Memory B cell (primary cell): ENCODE measurements around the gene RP2.
A peak's percentile ranks its signal among the peaks of the same experiment; 100 is the strongest.

Source experiments
- ATAC-seq: fragments of 150-1000 bp; cut with Tn5 transposase; 2 replicates; pipeline ENCODE4 v1.10.0; 2021; ENCODE audit warnings: low read depth, mild to moderate bottlenecking, moderate library complexity
- DNase-seq, 2 donors: peaks; one replicate each; pipeline ENCODE4 v3.0.0; 2022; ENCODE audit warnings: low spot score in 2 of 2
- H3K27ac Mint-ChIP-seq: one replicate; pipeline ENCODE4 v1.8.0; 2022; ENCODE audit warnings: mild to moderate bottlenecking, moderate library complexity, mixed read lengths
- H3K27me3 Mint-ChIP-seq: one replicate; pipeline ENCODE4 v1.8.0; 2022; ENCODE audit warnings: mixed read lengths
- H3K36me3 Mint-ChIP-seq: one replicate; pipeline ENCODE4 v1.8.0; 2022; ENCODE audit warnings: mild to moderate bottlenecking, mixed read lengths
- H3K4me1 Mint-ChIP-seq: one replicate; pipeline ENCODE4 v1.8.0; 2022; ENCODE audit warnings: mixed read lengths
- H3K4me3 Mint-ChIP-seq: one replicate; pipeline ENCODE4 v1.8.0; 2022; ENCODE audit warnings: mild to moderate bottlenecking, moderate library complexity, mixed read lengths
- H3K9me3 Mint-ChIP-seq: one replicate; pipeline ENCODE4 v1.8.0; 2022; ENCODE audit warnings: mixed read lengths

RP2 gene

DNA sequence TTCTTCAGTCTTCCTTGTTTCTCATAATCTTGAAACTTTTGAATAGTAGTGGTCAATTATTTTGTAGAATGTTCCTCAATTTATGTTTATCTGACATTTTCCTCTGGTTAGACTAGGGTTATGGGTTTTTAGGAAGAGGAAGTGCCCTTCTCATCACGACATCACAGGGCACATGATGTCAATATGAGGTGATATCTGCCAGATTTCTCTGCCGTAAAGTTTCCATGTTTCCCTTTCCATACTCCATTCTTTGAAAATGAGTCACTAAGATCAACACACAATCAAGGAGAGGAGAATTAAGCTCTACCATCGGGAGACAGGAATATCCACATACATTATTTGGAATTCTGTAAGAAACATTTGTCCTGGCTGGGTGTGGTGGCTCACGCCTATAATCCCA, 28.4 kb downstream of the RP2 start:
- Mint-ChIP-seq H3K27ac (peak overlapping the region; percentile 81), H3K4me1 (peaks cover 4% of the 10 kb centered on the region), H3K4me3 (no peak overlapping the region), H3K9me3 (no peaks in the 10 kb centered on the region), H3K36me3 (peaks cover 24% of the 10 kb centered on the region), H3K27me3 (no peaks in the 10 kb centered on the region)
- no peak for DNase-seq
- no peak for ATAC-seq

- ATAC-seq (no peak), DNase-seq (no peak)
- Mint-ChIP-seq H3K27me3 (no peaks in the 10 kb centered on the region), H3K4me3 (no peak overlapping the region), H3K4me1 (peaks cover 6% of the 10 kb centered on the region), H3K9me3 (no peaks in the 10 kb centered on the region), H3K36me3 (peaks cover 20% of the 10 kb centered on the region), H3K27ac (no peak overlapping the region)
Measured at GRCh38 chrX:46866726-46867125, 29.9 kb downstream of the RP2 start.

DNA sequence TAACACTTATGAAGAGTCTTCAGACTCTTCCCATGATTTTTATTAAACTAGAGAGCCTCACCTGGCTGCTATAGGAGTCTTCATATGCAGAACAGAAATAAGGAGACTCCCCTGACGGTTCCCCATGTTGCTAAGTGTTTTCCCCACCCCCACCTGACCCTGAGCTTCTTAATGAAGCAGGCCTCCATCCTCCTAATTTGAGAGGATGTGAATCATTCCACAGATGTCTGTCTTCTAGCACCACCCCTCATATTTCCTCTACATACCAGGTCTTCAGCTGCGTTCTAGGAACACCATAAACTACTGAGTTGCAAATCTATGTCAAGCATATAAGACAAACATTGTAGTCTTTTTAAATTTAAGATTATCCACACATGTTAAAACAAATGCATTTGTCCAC, 36.9 kb downstream of the RP2 start:
- peaks cover 2% of the 10 kb centered on the region for H3K36me3 Mint-ChIP-seq
- no peak overlapping the region for H3K4me3 Mint-ChIP-seq
- ATAC-seq (no peak), DNase-seq (no peak)
- no peaks in the 10 kb centered on the region for H3K9me3 Mint-ChIP-seq
- no peak overlapping the region for H3K27ac Mint-ChIP-seq
- H3K27me3 Mint-ChIP-seq = no peaks in the 10 kb centered on the region
- H3K4me1 Mint-ChIP-seq = peaks cover 3% of the 10 kb centered on the region

DNA sequence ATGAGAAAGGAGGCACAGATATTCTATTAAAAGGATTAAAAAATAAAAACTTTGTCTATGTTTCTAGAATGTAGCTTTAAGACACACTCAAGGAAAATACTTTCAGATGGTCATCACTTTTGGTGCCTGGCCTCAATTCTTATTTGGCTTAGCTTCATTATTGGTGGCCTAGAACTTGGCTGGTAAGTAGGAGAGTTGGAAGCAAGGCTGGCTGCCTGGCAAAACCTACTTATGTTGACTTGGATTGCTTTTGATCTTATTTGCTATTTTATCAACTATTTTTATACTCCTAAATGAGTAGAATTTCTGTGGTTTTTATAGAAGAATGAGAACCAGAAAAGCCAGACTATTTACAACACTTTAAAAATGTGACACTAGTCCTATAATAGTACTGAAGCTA, 40.1 kb downstream of the RP2 start:
- ATAC-seq = no peak
- Mint-ChIP-seq H3K27me3 (no peaks in the 10 kb centered on the region), H3K4me1 (no peaks in the 10 kb centered on the region)

GRCh38 chrX:46882266-46882665, 45.4 kb downstream of the RP2 start:
- ATAC-seq (no peak), DNase-seq (no peak)
- no peaks in the 10 kb centered on the region for H3K9me3 Mint-ChIP-seq
- no peaks in the 10 kb centered on the region for H3K27me3 Mint-ChIP-seq
- H3K4me1 Mint-ChIP-seq = no peaks in the 10 kb centered on the region
- no peak overlapping the region for H3K4me3 Mint-ChIP-seq
- peaks cover 4% of the 10 kb centered on the region for H3K36me3 Mint-ChIP-seq
- no peak overlapping the region for H3K27ac Mint-ChIP-seq

More for the DNA sequence above, 40.1 kb downstream of the RP2 start:
- Mint-ChIP-seq H3K4me3 (no peak overlapping the region), H3K9me3 (no peaks in the 10 kb centered on the region), H3K36me3 (peaks cover 2% of the 10 kb centered on the region), H3K27ac (no peak overlapping the region)
- DNase-seq = no peak

GRCh38 chrX:46884799-46885198, 48.0 kb downstream of the RP2 start:
- Mint-ChIP-seq H3K4me1 (no peaks in the 10 kb centered on the region), H3K4me3 (no peak overlapping the region), H3K9me3 (no peaks in the 10 kb centered on the region), H3K36me3 (peaks cover 2% of the 10 kb centered on the region), H3K27me3 (no peaks in the 10 kb centered on the region), H3K27ac (no peak overlapping the region)
- DNase-seq = no peak
- ATAC-seq = no peak

DNA sequence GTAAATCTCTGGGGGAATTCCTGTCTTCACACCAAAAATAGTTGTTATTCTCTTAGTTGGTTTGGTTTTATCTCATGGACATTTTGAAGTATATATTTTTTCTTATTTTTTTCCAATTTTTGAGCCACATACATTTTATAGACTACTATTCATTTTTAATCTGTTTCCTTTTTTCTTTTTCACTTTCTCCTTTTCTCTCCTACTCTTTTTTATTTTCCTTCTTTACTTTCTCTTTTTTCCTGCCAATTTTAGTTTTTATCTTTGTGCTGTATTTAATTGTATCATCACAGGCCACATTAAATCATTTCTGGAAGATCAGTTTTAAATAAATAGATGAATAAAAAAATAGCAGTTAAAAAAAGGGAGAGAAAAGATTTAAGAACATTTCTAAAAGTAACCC, 61.4 kb downstream of the RP2 start:
- H3K4me3 Mint-ChIP-seq = no peak overlapping the region
- no peak overlapping the region for H3K27ac Mint-ChIP-seq
- H3K27me3 Mint-ChIP-seq = no peaks in the 10 kb centered on the region
- no peak for DNase-seq
- no peaks in the 10 kb centered on the region for H3K9me3 Mint-ChIP-seq
- no peaks in the 10 kb centered on the region for H3K4me1 Mint-ChIP-seq
- no peaks in the 10 kb centered on the region for H3K36me3 Mint-ChIP-seq
- ATAC-seq = no peak

- peak overlapping the region; percentile 84 for H3K4me3 Mint-ChIP-seq
- no peaks in the 10 kb centered on the region for H3K36me3 Mint-ChIP-seq
- no peaks in the 10 kb centered on the region for H3K27me3 Mint-ChIP-seq
- H3K27ac Mint-ChIP-seq = no peak overlapping the region
- H3K9me3 Mint-ChIP-seq = no peaks in the 10 kb centered on the region
- peak; percentile 98 for ATAC-seq
- no peaks in the 10 kb centered on the region for H3K4me1 Mint-ChIP-seq
- DNase-seq = peak; percentile 55 to 58
Measured at GRCh38 chrX:46903458-46904242, 66.8 kb downstream of the RP2 start.

DNA sequence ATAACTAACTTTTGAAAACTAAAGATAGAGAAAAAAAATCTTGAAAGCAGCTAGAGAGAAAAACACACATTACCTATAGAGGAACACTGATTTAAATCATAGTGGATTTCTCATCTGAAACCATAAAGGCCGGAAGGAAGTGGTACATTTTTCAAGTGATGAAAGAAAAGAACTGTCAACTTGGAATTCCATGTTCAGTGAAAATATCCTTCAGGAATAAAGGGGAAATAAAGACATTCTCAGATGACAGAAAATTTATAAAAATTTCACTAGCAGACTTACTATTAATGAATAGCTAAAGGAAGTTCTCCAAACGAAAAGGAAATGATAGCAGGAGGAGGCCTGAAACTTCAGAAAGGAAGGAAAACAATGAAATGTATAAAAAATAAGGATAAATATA, 67.8 kb downstream of the RP2 start:
- no peak overlapping the region for H3K27ac Mint-ChIP-seq
- no peaks in the 10 kb centered on the region for H3K9me3 Mint-ChIP-seq
- DNase-seq (no peak), ATAC-seq (no peak)
- no peaks in the 10 kb centered on the region for H3K36me3 Mint-ChIP-seq
- no peak overlapping the region for H3K4me3 Mint-ChIP-seq
- no peaks in the 10 kb centered on the region for H3K27me3 Mint-ChIP-seq
- H3K4me1 Mint-ChIP-seq = no peaks in the 10 kb centered on the region

- Mint-ChIP-seq H3K9me3 (no peaks in the 10 kb centered on the region), H3K4me3 (no peak overlapping the region), H3K4me1 (peaks cover 12% of the 10 kb centered on the region), H3K27ac (no peak overlapping the region), H3K36me3 (no peaks in the 10 kb centered on the region), H3K27me3 (no peaks in the 10 kb centered on the region)
- no peak for DNase-seq
- no peak for ATAC-seq
Measured at GRCh38 chrX:46910415-46910814, 73.6 kb downstream of the RP2 start.

- H3K4me1 Mint-ChIP-seq = peaks cover 19% of the 10 kb centered on the region
- H3K4me3 Mint-ChIP-seq = peak within 1 kb of the TSS; percentile 90
- peak within 1 kb of the TSS; percentile 85 for H3K27ac Mint-ChIP-seq
- H3K27me3 Mint-ChIP-seq = no peaks in the 10 kb centered on the region
- ATAC-seq (peak; percentile 57), DNase-seq (peak; percentile 38 to 45)
- H3K36me3 Mint-ChIP-seq = no peaks in the 10 kb centered on the region
- H3K9me3 Mint-ChIP-seq = no peaks in the 10 kb centered on the region
Measured at GRCh38 chrX:46912098-46912602, 75.3 kb downstream of the RP2 start, which contains the start of gene JADE3. Gene JADE3 (plus strand): TSS chrX:46912421. CDS start chrX:46984895, 72,474 bp downstream.

- Mint-ChIP-seq H3K27ac (peak overlapping the region; percentile 83), H3K9me3 (no peaks in the 10 kb centered on the region), H3K4me1 (peaks cover 26% of the 10 kb centered on the region), H3K27me3 (no peaks in the 10 kb centered on the region), H3K4me3 (peak overlapping the region; percentile 90), H3K36me3 (no peaks in the 10 kb centered on the region)
- ATAC-seq = peak; percentile 75
- peak; percentile 45 to 58 for DNase-seq
Measured at GRCh38 chrX:46912603-46913491, 76.0 kb downstream of the RP2 start.

DNA sequence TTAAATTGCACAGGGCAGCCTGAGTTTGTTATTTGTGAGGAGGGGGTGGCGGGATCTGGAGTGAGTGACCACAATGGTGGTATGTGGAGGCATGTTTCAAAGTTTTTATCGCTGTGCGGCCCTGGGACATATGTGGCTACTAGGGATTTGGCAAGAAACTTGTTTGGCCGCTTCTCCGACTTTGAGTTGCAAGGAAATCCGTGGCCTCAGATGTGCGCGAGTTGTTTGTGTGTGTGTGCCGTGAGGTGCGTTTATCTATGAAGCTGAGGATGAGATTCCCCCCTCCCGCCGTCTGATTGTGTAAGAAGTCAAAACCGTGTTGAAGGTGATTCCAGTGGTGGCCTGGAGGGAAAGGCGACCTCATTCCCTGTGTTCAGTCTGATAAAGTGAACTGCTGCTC, 76.8 kb downstream of the RP2 start:
- no peaks in the 10 kb centered on the region for H3K9me3 Mint-ChIP-seq
- no peaks in the 10 kb centered on the region for H3K27me3 Mint-ChIP-seq
- DNase-seq = no peak
- H3K27ac Mint-ChIP-seq = peak overlapping the region; percentile 83
- no peaks in the 10 kb centered on the region for H3K36me3 Mint-ChIP-seq
- H3K4me1 Mint-ChIP-seq = peaks cover 28% of the 10 kb centered on the region
- peak overlapping the region; percentile 90 for H3K4me3 Mint-ChIP-seq
- no peak for ATAC-seq

DNA sequence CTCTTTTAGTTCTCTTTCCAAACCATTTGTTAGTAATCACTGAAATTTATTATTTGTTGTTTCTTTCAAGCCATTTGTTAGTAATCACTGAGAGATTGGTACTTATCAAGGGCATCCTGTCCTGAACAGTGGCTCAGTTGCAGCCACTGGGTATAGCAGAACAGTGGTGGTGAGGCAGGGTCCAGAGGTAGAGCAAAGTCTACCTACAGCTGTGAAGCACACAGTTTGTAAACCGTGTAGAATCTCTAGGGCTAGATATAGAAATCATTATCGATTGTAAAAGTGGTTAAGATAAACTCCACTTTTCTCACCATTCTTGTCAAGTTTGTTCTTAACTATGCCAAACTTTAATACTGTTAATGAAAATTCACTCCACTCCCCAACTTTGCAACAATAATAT, 79.4 kb downstream of the RP2 start:
- Mint-ChIP-seq H3K27me3 (no peaks in the 10 kb centered on the region), H3K4me3 (no peak overlapping the region), H3K27ac (peak overlapping the region; percentile 56), H3K9me3 (no peaks in the 10 kb centered on the region), H3K36me3 (peaks cover 2% of the 10 kb centered on the region), H3K4me1 (peaks cover 29% of the 10 kb centered on the region)
- DNase-seq = no peak
- ATAC-seq = no peak
